C4-2B (cell line): ENCODE measurements around the gene PTCH2.

Source experiments
- ZFX ChIP-seq: fragments of 450-650 bp; IDR thresholded peaks from 2 replicates; pipeline ENCODE4 v1.6.1; 2017
- TF ChIP-seq, protein P1 (sequence below): fragments of 450-650 bp; conservative IDR thresholded peaks from 2 replicates; pipeline ENCODE4 v1.5.1; 2017; ENCODE audit warnings: mild to moderate bottlenecking

DNA sequence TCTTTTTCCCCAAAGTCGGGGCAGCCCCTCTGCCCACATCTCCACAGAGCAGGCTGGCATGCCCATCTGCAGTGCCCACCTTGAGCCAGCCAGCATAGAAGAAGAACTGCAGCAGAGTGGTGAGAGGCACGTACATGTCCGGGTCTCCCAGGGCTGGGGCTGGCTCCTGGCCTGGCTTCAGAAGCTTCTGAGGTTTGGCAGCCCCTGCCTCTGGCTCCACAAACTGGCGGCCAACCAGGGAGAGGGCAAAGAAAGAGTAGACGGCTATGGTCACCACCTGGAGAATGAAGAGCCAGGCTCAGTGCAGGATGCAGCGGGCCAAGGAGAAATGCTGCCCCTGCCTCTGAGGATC, 58.0 kb downstream of the PTCH2 start:
- TF ChIP-seq, protein P1, sequence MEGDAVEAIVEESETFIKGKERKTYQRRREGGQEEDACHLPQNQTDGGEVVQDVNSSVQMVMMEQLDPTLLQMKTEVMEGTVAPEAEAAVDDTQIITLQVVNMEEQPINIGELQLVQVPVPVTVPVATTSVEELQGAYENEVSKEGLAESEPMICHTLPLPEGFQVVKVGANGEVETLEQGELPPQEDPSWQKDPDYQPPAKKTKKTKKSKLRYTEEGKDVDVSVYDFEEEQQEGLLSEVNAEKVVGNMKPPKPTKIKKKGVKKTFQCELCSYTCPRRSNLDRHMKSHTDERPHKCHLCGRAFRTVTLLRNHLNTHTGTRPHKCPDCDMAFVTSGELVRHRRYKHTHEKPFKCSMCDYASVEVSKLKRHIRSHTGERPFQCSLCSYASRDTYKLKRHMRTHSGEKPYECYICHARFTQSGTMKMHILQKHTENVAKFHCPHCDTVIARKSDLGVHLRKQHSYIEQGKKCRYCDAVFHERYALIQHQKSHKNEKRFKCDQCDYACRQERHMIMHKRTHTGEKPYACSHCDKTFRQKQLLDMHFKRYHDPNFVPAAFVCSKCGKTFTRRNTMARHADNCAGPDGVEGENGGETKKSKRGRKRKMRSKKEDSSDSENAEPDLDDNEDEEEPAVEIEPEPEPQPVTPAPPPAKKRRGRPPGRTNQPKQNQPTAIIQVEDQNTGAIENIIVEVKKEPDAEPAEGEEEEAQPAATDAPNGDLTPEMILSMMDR: no peak
- TF ChIP-seq ZFX: no peak
